Adrenal gland (tissue), 5 donors: ENCODE data around the gene PLEKHG4B.

ENCODE experiments used
- CTCF ChIP-seq, 6 experiments: fragments of 450-650 bp in 4 of 6; fragments of 200-600 bp in 2 of 6; sonication (generic) in 1 of 6; IDR thresholded peaks; 1 replicate in 5 of 6; 2 replicates in 1 of 6; pipeline versions ENCODE4 v1.5.1 to v1.8.0; 2016 to 2021; ENCODE audit warnings: antibody characterized with exemption in 6 of 6, mild to moderate bottlenecking in 2 of 6, moderate library complexity in 1 of 6
- POLR2A ChIP-seq, 2 donors: fragments of 450-650 bp; IDR thresholded peaks; one replicate each; pipeline ENCODE4 v1.6.1; 2017; ENCODE audit warnings: antibody characterized with exemption in 2 of 2, mild to moderate bottlenecking in 2 of 2, moderate library complexity in 1 of 2
- donor health status: DM: no; HTN: no; CAD: no.

DNA sequence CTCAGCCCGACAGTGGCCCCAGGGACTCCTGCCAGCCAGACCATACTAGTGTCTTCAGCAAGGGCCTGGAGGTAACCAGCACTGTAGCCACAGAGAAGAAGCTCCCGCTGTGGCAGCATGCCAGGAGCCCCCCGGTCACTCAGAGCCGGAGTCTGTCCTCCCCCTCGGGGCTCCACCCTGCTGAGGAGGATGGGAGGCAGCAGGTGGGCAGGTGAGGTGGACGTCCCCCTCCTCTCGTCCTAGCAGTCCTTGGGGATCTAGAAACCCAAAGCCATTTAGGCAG, 71.3 kb downstream of the PLEKHG4B start:
- no peak for TF ChIP-seq CTCF (IDR thresholded peaks at IDR 0.05)
- TF ChIP-seq POLR2A (IDR thresholded peaks at IDR 0.05): no peak
